ENCODE data around the gene TTC13.
"Not testable (repeated sequence)": the region's sequence is repeated elsewhere in the genome, so short reads cannot be mapped to it uniquely, and the experiment has no call there.

TTC13 gene

GRCh38 chr1:230978491-230979388 lies at the start of gene TTC13, which contains the start of gene ARV1:
Gene TTC13 (minus strand): TSS chr1:230978861. CDS start chr1:230978830, 31 bp downstream.
Gene ARV1 (plus strand): TSS chr1:230979094. CDS start chr1:230979106, 12 bp downstream.
- peak; percentile 51 for TF ChIP-seq CTCF (IDR thresholded peaks at IDR 0.05; ENCODE audit: control insufficient read depth, extremely low read depth, insufficient read depth)
- DNase-seq (ENCODE audit: low read depth) = peak; percentile 98
- H3K4me3 ChIP-seq (ENCODE audit: low read depth, low read length) = peak within 1 kb of the TSS; percentile 79

- no peak overlapping the region for H3K4me3 ChIP-seq (ENCODE audit: low read depth, low read length)
- no peak for DNase-seq (ENCODE audit: low read depth)
- TF ChIP-seq CTCF (IDR thresholded peaks at IDR 0.05; ENCODE audit: control insufficient read depth, extremely low read depth, insufficient read depth) = no peak
Measured at GRCh38 chr1:231027971-231028370, 49.3 kb upstream of the TTC13 start.

DNA sequence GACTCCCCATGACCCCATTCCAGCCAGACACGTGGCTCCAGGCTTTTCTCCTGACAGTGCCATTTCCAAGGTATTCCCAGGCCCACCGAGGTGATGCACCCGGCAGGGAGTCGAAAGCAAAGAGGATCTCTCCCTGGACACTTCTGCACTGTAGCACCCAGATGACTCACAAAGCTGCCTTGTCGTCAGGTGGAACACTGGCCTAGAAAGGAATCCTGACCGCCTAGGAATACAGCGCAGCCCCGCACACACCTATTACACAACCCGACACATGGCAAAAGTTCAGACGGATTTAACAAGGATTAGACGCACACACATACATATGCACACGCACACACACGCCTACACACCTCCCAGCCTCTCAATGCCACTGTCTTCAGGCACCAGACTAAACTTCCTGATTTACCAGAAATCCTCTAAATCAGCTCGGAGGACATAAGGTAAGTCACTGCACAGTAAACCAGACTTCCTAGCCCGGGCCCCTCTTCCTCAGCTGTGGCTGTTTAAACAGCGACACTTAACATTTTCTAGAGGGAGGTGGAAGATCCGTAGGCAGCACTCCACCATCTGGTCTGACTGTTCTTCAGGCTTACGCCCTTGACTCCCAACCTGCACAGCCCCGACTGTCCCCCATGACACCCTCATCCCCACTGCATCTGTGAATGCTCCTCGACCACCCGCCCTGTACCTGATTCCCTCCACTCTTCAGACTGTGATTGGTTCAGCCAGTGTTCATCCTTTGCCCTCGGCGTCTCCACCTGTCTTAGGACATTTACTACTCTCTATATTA lies 48.7 kb upstream of the TTC13 start:
- TF ChIP-seq CTCF (IDR thresholded peaks at IDR 0.05; ENCODE audit: control insufficient read depth, extremely low read depth, insufficient read depth) = no peak
- DNase-seq (ENCODE audit: low read depth) = no peak
- no peak overlapping the region for H3K4me3 ChIP-seq (ENCODE audit: low read depth, low read length)

DNA sequence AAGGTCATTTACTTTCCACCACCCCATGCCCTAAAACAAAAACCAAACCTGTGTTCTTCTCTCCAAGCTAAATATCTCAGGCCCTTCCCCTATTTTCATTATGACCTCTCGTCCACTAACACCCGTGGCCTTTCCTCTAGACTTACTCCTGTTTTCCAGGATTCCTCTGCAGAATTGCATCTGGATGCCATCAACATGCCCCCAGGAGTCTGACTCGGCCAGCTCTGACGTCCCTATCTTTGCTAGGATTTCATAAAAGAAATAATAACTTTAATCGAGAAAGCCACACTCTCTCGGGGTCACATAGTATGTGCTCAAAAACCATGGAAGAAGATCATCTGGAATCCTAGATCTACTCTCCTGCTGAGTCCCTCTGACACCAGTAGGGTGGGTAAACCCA lies 47.9 kb upstream of the TTC13 start:
- DNase-seq (ENCODE audit: low read depth) = no peak
- no peak for TF ChIP-seq CTCF (IDR thresholded peaks at IDR 0.05; ENCODE audit: control insufficient read depth, extremely low read depth, insufficient read depth)
- no peak overlapping the region for H3K4me3 ChIP-seq (ENCODE audit: low read depth, low read length)

DNA sequence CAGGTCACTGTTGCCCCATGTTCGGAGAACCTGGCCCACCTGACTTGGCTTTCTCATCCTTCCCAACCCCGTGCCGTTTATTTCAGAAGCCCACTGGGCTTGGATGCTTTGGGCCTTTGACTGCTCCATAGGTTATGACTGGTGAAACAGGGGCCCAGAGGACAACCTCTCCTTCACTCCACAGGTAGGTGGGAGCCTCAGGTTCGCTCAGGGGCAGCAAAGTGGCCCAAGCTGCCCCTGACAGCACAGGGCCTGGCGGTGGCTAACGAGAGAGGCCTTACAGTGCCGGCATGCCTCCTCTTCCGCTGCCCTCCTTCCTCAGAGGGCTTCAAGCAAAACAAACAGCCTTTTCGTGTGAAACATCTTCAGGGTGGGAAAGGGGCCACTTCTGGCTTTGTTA lies 44.5 kb upstream of the TTC13 start:
- DNase-seq (ENCODE audit: low read depth) = no peak
- no peak for TF ChIP-seq CTCF (IDR thresholded peaks at IDR 0.05; ENCODE audit: control insufficient read depth, extremely low read depth, insufficient read depth)
- no peak overlapping the region for H3K4me3 ChIP-seq (ENCODE audit: low read depth, low read length)

GRCh38 chr1:231022543-231022942 lies 43.9 kb upstream of the TTC13 start:
- H3K4me3 ChIP-seq (ENCODE audit: low read depth, low read length); DNase-seq (ENCODE audit: low read depth): not testable (repeated sequence)

- no peak for DNase-seq (ENCODE audit: low read depth)
- H3K4me3 ChIP-seq (ENCODE audit: low read depth, low read length) = no peak overlapping the region
- TF ChIP-seq CTCF (IDR thresholded peaks at IDR 0.05; ENCODE audit: control insufficient read depth, extremely low read depth, insufficient read depth) = no peak
Measured at GRCh38 chr1:231021540-231022031, 42.9 kb upstream of the TTC13 start.

All from LNCaP clone FGC (cell line).